OCI-LY1 (cell line): ENCODE results near the gene PPP1R36.

Source experiments
- H2AFZ ChIP-seq: fragments of 200-600 bp; sonication (generic), shearing (Covaris generic); 2 replicates; pipeline ENCODE4 v1.6.0; 2014; ENCODE audit warnings: antibody characterized with exemption, mild to moderate bottlenecking, low read length
- H3F3A ChIP-seq: fragments of 200-600 bp; sonication (generic), shearing (Covaris generic); 2 replicates; pipeline ENCODE4 v1.6.0; 2014; ENCODE audit warnings: mild to moderate bottlenecking, antibody characterized with exemption, low read length, moderate library complexity; ENCODE audit not compliant: insufficient read depth
- H3K27ac ChIP-seq: fragments of 200-600 bp; sonication (generic); 2 replicates; pipeline ENCODE4 v1.5.1; 2014; ENCODE audit warnings: low read length, mixed run types, mild to moderate bottlenecking, low read depth; ENCODE audit not compliant: poor library complexity, severe bottlenecking
- H3K27me3 ChIP-seq: fragments of 200-600 bp; sonication (generic); 2 replicates; pipeline ENCODE4 v1.6.0; 2014; ENCODE audit warnings: antibody characterized with exemption, mild to moderate bottlenecking, low read length, moderate library complexity; ENCODE audit not compliant: insufficient read depth
- H3K36me3 ChIP-seq: fragments of 200-600 bp; sonication (generic); 2 replicates; pipeline ENCODE4 v1.6.1; 2014; ENCODE audit warnings: mild to moderate bottlenecking, antibody characterized with exemption, low read length, moderate library complexity, mixed read lengths; ENCODE audit not compliant: insufficient read depth
- H3K4me1 ChIP-seq: fragments of 200-600 bp; sonication (generic); 2 replicates; pipeline ENCODE4 v1.5.1; 2014; ENCODE audit warnings: mild to moderate bottlenecking, low read length, moderate library complexity; ENCODE audit not compliant: insufficient read depth, severe bottlenecking
- H3K4me2 ChIP-seq: fragments of 200-600 bp; sonication (generic), shearing (Covaris generic); 2 replicates; pipeline ENCODE4 v1.6.1; 2014; ENCODE audit warnings: low read length
- H3K4me3 ChIP-seq: fragments of 200-600 bp; sonication (generic); 2 replicates; pipeline ENCODE4 v1.5.1; 2014; ENCODE audit warnings: low read length, low read depth, mild to moderate bottlenecking, mixed read lengths; ENCODE audit not compliant: poor library complexity, severe bottlenecking
- H3K79me2 ChIP-seq: fragments of 200-600 bp; shearing (Covaris generic); 2 replicates; pipeline ENCODE4 v1.6.1; 2016; ENCODE audit warnings: mixed run types, low read length, mixed read lengths; ENCODE audit not compliant: insufficient read depth
- H3K9ac ChIP-seq: fragments of 200-600 bp; sonication (generic), shearing (Covaris generic); 2 replicates; pipeline ENCODE4 v1.6.1; 2014; ENCODE audit warnings: mild to moderate bottlenecking, low read length, mixed read lengths
- H3K9me2 ChIP-seq: fragments of 200-600 bp; sonication (generic), shearing (Covaris generic); 2 replicates; pipeline ENCODE4 v1.6.1; 2014; ENCODE audit warnings: low read depth, mild to moderate bottlenecking, low read length, mixed read lengths
- H3K9me3 ChIP-seq: fragments of 200-600 bp; shearing (Covaris generic); 2 replicates; pipeline ENCODE4 v1.6.1; 2014; ENCODE audit warnings: low read length, mixed read lengths
- H4K20me1 ChIP-seq: fragments of 200-600 bp; sonication (generic), shearing (Covaris generic); 2 replicates; pipeline ENCODE4 v1.6.0; 2016; ENCODE audit warnings: mild to moderate bottlenecking, low read length; ENCODE audit not compliant: insufficient read depth
- CTCF ChIP-seq: fragments of 200-600 bp; sonication (generic), shearing (Covaris generic); IDR thresholded peaks from 2 replicates; pipeline ENCODE4 v1.5.1; 2017; ENCODE audit warnings: mild to moderate bottlenecking, antibody characterized with exemption, low read length, moderate library complexity, mixed read lengths
- EZH2 ChIP-seq: fragments of 200-600 bp; sonication (generic), shearing (Covaris generic); IDR thresholded peaks from 2 replicates; pipeline ENCODE4 v1.8.0; 2017; ENCODE audit warnings: borderline replicate concordance, mixed run types, mild to moderate bottlenecking, antibody characterized with exemption, low read length, moderate library complexity, mixed read lengths

The PPP1R36 gene

GRCh38 chr14:64502456-64502855 lies 47.3 kb upstream of the PPP1R36 start:
- TF ChIP-seq CTCF (peak; percentile 12; the same call in 1 of the 2 replicates), EZH2 (no peak)
- H2AFZ ChIP-seq = no peak overlapping the region

GRCh38 chr14:64502887-64503433 lies 46.8 kb upstream of the PPP1R36 start:
- Histone ChIP-seq H3K36me3 (peaks cover 7% of the 10 kb centered on the region; the same call in 1 of the 2 replicates), H3K4me1 (peaks cover 54% of the 10 kb centered on the region), H3K27me3 (no peaks in the 10 kb centered on the region), H3K9ac (peak overlapping the region; percentile 95), H3F3A (no peaks in the 10 kb centered on the region), H3K4me3 (peak overlapping the region; percentile 86), H3K4me2 (peak overlapping the region; percentile 75), H3K27ac (peak overlapping the region; percentile 96), H3K9me3 (no peaks in the 10 kb centered on the region), H3K79me2 (peaks cover 65% of the 10 kb centered on the region), H3K9me2 (no peaks in the 10 kb centered on the region), H2AFZ (no peak overlapping the region), H4K20me1 (no peaks in the 10 kb centered on the region)
- TF ChIP-seq CTCF (no peak), EZH2 (no peak)

More at GRCh38 chr14:64502456-64502855, 47.3 kb upstream of the PPP1R36 start:
- H3K9ac ChIP-seq = peak overlapping the region; percentile 95
- peaks cover 65% of the 10 kb centered on the region for H3K79me2 ChIP-seq
- no peaks in the 10 kb centered on the region for H3K9me3 ChIP-seq
- no peaks in the 10 kb centered on the region for H3F3A ChIP-seq
- H3K36me3 ChIP-seq = peaks cover 12% of the 10 kb centered on the region; the same call in 1 of the 2 replicates
- peak overlapping the region; percentile 86 for H3K4me3 ChIP-seq
- peaks cover 51% of the 10 kb centered on the region for H3K4me1 ChIP-seq
- H3K27me3 ChIP-seq = no peaks in the 10 kb centered on the region
- peak overlapping the region; percentile 75 for H3K4me2 ChIP-seq
- no peaks in the 10 kb centered on the region for H4K20me1 ChIP-seq
- H3K27ac ChIP-seq = peak overlapping the region; percentile 96
- H3K9me2 ChIP-seq = no peaks in the 10 kb centered on the region

- Histone ChIP-seq H3F3A (no peaks in the 10 kb centered on the region), H3K4me3 (peak within 1 kb of the TSS; percentile 86), H3K27me3 (no peaks in the 10 kb centered on the region), H3K79me2 (peaks cover 71% of the 10 kb centered on the region), H3K9me2 (no peaks in the 10 kb centered on the region), H3K9ac (peak within 1 kb of the TSS; percentile 95), H3K27ac (peak within 1 kb of the TSS; percentile 96), H2AFZ (no peak within 1 kb of the TSS), H3K9me3 (no peaks in the 10 kb centered on the region), H3K4me2 (peak within 1 kb of the TSS; percentile 75), H3K4me1 (peaks cover 59% of the 10 kb centered on the region), H4K20me1 (no peaks in the 10 kb centered on the region), H3K36me3 (peaks cover 6% of the 10 kb centered on the region; the same call in 1 of the 2 replicates)
- TF ChIP-seq EZH2 (no peak), CTCF (no peak)
Observed at GRCh38 chr14:64503434-64504309, 46.1 kb upstream of the PPP1R36 start, which contains the start of gene ZBTB25. TSS of gene ZBTB25 (minus strand) at chr14:64503838. CDS start at chr14:64490533, 13,305 bp downstream.
